ENCODE measurements around the gene PHKB. TPM values are rescaled to one million over a fixed set of nuclear protein-coding genes. Genes with fewer than 3 reads are reported as not detected.

PHKB gene
- total RNA-seq, 4 donors from 2014 or later = 110 to 198 (median 168) TPM

- H3K4me1 ChIP-seq = peaks cover 0 to 4% of the 10 kb centered on the region in 2 donors
- no peaks in the 10 kb centered on the region for H3K9me3 ChIP-seq
- DNase-seq = no peak
- intact Hi-C loops (cut with DNase I) = no loop called here
- no peaks in the 10 kb centered on the region for H3K36me3 ChIP-seq
- no peak for TF ChIP-seq POLR2A (IDR thresholded peaks at IDR 0.05)
- no peak for TF ChIP-seq CTCF (IDR thresholded peaks at IDR 0.05)
- no peaks in the 10 kb centered on the region for H3K27me3 ChIP-seq
- H3K4me3 ChIP-seq (replicated peaks in 1 of 3) = no peak overlapping the region
- no peak overlapping the region for H3K27ac ChIP-seq
Measured at GRCh38 chr16:47644661-47645060, 183.5 kb downstream of the PHKB start.

- intact Hi-C loops (cut with DNase I) = no loop called here
- TF ChIP-seq POLR2A (IDR thresholded peaks at IDR 0.05) (no peak), CTCF (IDR thresholded peaks at IDR 0.05) (no peak)
- peaks cover 0 to 4% of the 10 kb centered on the region in 2 donors for H3K36me3 ChIP-seq
- H3K9me3 ChIP-seq = no peaks in the 10 kb centered on the region
- peaks cover 0 to 4% of the 10 kb centered on the region in 2 donors for H3K4me1 ChIP-seq
- no peak overlapping the region for H3K27ac ChIP-seq
- no peaks in the 10 kb centered on the region for H3K27me3 ChIP-seq
- no peak for DNase-seq
- WGBS, 2 donors = 95 to 99% methylated on average over 4 of the region's 4 CpGs
- H3K4me3 ChIP-seq (replicated peaks in 1 of 3) = no peak overlapping the region
Measured at GRCh38 chr16:47646914-47647313, 185.8 kb downstream of the PHKB start.

- Histone ChIP-seq H3K4me1 (no peaks in the 10 kb centered on the region), H3K9me3 (no peaks in the 10 kb centered on the region), H3K36me3 (peaks cover 9 to 16% of the 10 kb centered on the region in 2 donors), H3K27ac (no peak overlapping the region), H3K27me3 (no peaks in the 10 kb centered on the region), H3K4me3 (replicated peaks in 1 of 3) (no peak overlapping the region)
- 96 to 99% methylated on average over 3 of the region's 3 CpGs for WGBS, 2 donors
- intact Hi-C loops (cut with DNase I) = no loop called here
- no peak for DNase-seq
- TF ChIP-seq POLR2A (IDR thresholded peaks at IDR 0.05) (no peak), CTCF (IDR thresholded peaks at IDR 0.05) (no peak)
Measured at GRCh38 chr16:47657032-47657431, 195.9 kb downstream of the PHKB start.

- H3K36me3 ChIP-seq = peaks cover 9 to 13% of the 10 kb centered on the region in 2 donors
- 100% methylated on average over 1 of the region's 1 CpG for WGBS, 2 donors
- H3K4me3 ChIP-seq (replicated peaks in 1 of 3) = no peak overlapping the region
- TF ChIP-seq POLR2A (IDR thresholded peaks at IDR 0.05) = no peak
- intact Hi-C loops (cut with DNase I) = no loop called here
- H3K27ac ChIP-seq = no peak overlapping the region
- no peaks in the 10 kb centered on the region for H3K27me3 ChIP-seq
- no peaks in the 10 kb centered on the region for H3K9me3 ChIP-seq
- DNase-seq = no peak
- H3K4me1 ChIP-seq = no peaks in the 10 kb centered on the region
Measured at GRCh38 chr16:47657977-47658376, 196.8 kb downstream of the PHKB start.

- intact Hi-C loops (cut with DNase I) = no loop called here
- DNase-seq = no peak
- H3K36me3 ChIP-seq = peaks cover 9 to 13% of the 10 kb centered on the region in 2 donors
- no peak overlapping the region for H3K27ac ChIP-seq
- WGBS, 2 donors = 93 to 97% methylated on average over 4 of the region's 4 CpGs
- TF ChIP-seq POLR2A (IDR thresholded peaks at IDR 0.05) (no peak), CTCF (IDR thresholded peaks at IDR 0.05) (no peak)
- no peaks in the 10 kb centered on the region for H3K27me3 ChIP-seq
- H3K4me3 ChIP-seq (replicated peaks in 1 of 3) = no peak overlapping the region
- H3K9me3 ChIP-seq = no peaks in the 10 kb centered on the region
- H3K4me1 ChIP-seq = no peaks in the 10 kb centered on the region
Measured at GRCh38 chr16:47660540-47660939, 199.4 kb downstream of the PHKB start.

Measured in thyroid gland (tissue), 4 donors.